Left colon (tissue), 2 donors: ENCODE results near the gene ETHE1. TPM values are rescaled to one million over a fixed set of nuclear protein-coding genes. Genes with fewer than 3 reads are reported as not detected.
"Not testable (repeated sequence)": the region's sequence is repeated elsewhere in the genome, so short reads cannot be mapped to it uniquely, and the experiment has no call there.

Experiments
- ATAC-seq: fragments of 200-7000 bp; cut with Tn5 transposase; one replicate; pipeline ENCODE4 v1.9.1; 2020; ENCODE audit warnings: mild to moderate bottlenecking, moderate library complexity
- DNase-seq, 2 donors: peaks; one replicate each; pipeline ENCODE4 v3.0.0-alpha.2; 2020
- intact Hi-C, 2 donors: fragments of 100-400 bp; cut with DNase I in 1 of 2; cut with micrococcal nuclease in 1 of 2; formaldehyde crosslinking; loops; one replicate each; pipeline versions ENCODE4 v1.11.2 to v1.14.0; 2022; cut with DNase I, micrococcal nuclease
- total RNA-seq, 2 donors: library from RNA; stranded (reverse); fragmentation: NEBNext Ultra II Directional; extraction: Animal tissue kit (Norgen Biotek cat#: 25700); gene quantifications; one replicate each; pipeline ENCODE4 v1.2.1, GENCODE V29; 2021
- donor health status: DM: no; HTN: no; CAD: no.
- donor health status: DM: yes; HTN: yes; CAD: no.

The ETHE1 gene
- total RNA-seq, 2 donors from 2014 or later: 480 to 631 TPM

DNA sequence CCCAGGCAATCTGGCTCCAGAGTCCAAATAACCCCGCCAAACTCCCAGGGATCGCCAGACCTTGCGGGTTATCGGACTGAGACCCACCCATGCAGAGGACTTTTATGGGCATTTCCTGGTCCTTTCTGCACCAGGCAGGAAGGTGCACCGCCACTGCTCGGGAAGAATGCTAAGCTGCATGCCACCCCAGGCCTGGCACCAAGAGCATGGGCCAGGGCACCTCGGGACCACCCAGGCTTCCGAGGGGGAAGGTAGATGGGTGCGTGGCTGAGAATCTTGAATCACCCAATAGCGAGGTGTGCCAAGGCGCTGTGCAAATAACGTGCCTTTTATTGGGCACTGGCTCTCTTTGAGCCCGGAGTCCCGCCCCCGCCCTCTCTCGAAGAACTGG is 5.6 kb upstream of the ETHE1 start:
- DNase-seq (peak; percentile 83), ATAC-seq (peak; percentile 55)
- intact Hi-C loops: no loop called here

DNA sequence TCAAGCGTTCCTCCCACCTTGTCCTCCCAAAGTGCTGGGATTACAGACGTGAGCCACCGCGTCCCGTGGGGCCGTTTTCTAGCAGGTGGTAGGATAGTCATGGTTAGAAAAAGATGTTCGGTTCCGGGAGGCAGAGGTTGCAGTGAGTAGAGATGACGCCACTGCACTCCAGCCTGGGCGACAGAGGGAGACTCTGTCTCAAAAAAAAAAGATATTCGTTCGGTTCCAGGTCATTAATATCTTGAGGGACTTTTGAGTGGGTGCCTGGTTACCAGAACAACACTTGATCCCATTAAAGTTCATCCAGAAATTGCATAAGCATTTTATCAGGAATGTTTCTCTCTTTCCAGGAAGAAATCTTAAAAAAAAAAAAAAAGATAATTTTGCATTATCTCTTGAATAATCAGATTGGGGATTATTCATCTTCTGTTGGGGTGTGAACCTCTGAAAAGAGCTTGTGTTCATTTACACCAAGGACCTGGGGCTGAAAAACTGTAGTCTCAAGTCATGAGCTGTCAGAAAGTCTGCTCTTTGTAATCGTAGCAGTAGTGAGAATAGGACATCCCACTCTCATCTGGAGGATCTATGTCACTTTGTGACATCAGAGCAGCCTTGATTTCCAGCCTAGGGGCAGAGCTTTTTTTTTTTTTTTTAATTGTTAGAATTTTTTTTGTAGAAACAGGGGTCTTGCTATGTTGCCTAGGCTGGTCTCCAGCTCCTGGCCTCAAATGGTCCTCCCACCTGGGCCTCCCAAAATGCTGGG is 1.0 kb upstream of the ETHE1 start:
- peak; percentile 51 to 53 for DNase-seq
- intact Hi-C loops: no loop called here
- no peak for ATAC-seq

DNA sequence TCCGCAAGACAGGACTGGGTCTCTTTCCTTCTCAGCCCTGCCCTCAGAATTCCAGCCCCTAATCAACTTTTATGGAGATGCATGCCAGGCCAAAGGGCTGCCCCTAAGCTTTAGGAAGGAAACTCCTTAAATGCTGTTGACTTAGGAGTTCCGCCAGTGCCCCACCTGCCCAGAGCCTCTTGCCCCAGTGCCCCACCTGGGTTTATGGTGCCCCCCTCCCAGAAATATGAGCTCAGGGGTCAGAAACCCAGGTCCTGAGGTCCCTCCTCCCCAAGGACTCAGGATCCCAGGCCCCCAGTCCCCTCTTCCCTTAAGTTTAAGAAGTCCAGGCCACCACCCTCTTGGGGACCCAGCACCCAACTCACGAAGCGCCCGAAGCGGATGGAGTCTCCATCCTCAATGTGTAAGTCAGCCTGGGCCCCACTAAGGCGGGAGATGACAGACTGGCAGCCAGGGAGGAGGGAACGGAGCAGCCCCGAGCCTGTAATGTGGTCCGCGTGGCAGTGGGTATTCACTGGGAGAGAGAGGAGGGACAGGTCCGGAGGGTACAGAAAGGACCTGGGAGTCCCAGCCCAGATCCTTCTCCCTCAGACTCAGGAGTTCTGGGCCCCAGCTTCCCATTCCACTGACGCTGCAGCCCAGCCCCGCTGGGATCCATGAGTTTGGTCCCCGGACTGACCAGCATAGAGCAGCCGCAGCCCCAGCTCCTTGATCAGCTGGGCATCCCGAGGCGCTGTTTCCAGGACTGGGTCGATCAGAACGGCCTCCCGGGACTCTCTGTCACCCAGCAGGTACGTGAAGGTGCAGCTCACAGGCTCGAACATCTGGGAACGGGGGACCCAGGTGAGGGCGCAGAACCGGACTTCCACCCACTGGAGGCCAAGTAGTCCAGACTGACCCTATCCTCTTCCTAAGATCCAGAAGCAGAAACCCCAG is 897 bp downstream of the ETHE1 start:
- ATAC-seq: peak; percentile 72
- DNase-seq: peak; percentile 79 to 84
- intact Hi-C loops: no loop called here

DNA sequence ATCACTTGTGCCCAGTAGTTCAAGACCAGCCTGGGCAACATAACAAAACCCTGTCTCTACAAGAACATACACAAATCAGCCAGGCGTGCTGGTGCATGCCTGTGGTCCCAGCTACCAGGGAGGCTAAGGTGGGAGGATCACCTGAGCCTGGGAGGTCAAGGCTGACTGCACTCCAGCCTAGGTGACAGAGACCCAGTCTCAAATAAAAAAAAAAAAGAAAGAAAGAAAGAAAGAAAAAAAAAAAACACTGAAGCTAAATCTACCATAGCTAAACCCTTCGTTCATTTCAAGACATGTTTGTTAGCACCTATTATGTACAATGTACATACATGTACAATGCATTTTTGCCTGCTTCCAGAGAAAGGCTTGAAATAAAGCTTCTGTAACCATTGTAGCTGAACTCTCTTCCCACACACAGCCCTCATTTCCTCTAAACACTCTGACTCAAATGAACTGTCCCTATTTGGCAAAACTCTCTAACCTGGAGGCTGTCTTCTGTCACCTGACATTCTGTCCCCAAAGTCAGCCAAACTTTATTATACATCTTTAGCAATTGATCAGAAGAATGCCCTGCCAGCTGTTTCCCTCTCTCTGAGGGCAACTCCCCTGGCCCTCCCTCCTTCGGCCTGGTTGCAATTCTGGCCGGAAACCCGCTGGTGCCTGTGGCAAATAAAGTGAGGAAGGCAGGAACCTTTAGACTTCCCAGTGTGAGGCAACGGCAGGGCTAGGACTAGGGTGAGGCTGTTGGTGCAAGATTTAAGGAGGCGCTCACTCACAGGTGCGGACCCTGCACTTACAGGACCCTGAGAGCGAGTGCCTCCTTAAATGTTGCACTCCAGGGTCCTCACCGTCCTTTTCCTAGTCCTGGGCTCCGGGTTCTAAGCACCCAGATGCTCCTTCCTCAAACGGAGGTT is 1.8 kb downstream of the ETHE1 start:
- peak; percentile 78 to 90 for DNase-seq
- intact Hi-C loops: loop anchor here in 1 of 2 donors (5.0 kb wide), 1 partner anchor 78 kb away; no protein-coding TSS in a partner anchor
- peak; percentile 63 for ATAC-seq

DNA sequence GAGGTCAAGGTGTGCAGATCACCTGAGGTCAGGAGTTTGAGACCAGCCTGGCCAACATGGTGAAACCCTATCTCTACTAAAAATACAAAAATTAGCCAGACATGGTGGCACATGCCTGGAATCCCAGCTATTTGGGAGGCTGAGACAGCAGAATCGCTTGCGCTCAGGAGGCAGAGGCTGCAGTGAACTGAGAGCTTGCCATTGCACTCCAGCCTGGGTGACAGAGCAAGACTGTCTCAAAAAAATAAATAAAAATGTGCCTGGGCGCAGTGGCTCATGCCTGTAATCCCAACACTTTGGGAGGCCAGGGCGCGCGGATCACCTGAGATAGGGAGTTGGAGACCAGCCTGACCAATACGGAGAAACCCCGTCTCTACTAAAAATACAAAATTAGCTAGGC is 3.3 kb downstream of the ETHE1 start:
- not testable (repeated sequence) for DNase-seq, ATAC-seq
- intact Hi-C loops: loop anchor here in 1 of 2 donors (5.0 kb wide), 1 partner anchor 76 kb away; no protein-coding TSS in a partner anchor

DNA sequence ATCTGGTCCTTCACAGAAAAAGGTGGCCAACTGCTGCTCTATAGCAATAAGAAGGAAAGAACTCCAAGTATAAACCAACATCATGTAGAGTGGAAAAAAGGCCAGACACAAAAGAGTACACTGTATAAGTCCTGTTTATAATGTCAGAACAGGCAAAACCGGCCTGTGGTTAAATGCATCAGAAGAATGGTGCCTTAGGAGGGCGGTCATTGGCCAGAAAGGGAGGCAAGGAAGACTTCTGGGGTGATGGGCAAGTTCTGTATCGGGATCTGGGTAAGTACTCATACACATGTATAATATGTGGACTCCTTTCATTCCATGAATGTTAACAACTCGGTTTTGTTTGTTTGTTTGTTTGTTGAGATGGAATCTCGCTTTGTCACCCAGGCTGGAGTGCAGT is 4.1 kb downstream of the ETHE1 start:
- DNase-seq (no peak), ATAC-seq (no peak)
- intact Hi-C loops: loop anchor here in 1 of 2 donors (5.0 kb wide), 1 partner anchor 76 kb away; no protein-coding TSS in a partner anchor

DNA sequence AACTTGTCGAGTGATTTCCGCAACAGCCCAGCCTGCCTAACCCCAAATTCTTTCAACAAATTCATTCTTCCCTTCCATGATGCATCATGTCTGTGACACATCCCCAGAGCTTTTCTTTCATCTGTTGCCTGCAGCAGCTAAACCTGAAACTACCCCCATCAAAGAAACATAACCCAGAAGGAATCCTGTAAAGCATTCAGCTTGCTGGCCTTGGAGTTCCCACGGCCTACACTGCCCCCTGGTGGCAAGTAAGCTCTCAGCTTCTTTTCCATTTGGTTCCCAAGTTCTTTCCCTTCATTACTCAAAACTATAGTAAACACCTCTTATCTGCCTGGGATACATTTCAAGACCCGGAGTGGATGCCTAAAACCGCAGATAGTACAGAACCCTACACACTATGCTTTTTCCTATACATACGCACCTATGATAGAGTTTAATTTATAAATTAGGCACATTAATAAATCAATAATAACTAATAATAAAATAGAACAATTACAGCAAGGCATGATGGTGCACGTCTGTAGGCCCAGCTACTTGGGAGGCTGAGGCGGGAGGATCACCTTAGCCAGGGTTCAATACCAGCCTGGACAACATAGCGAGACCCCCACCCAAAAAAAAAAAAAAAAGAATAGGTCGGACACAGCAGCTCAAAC is 7.4 kb downstream of the ETHE1 start:
- peak; percentile 66 for ATAC-seq
- peak; percentile 60 to 85 for DNase-seq
- intact Hi-C loops: loop anchor here (2.0 to 5.0 kb wide), 2 partner anchors 72 to 73 kb away; no protein-coding TSS in a partner anchor

DNA sequence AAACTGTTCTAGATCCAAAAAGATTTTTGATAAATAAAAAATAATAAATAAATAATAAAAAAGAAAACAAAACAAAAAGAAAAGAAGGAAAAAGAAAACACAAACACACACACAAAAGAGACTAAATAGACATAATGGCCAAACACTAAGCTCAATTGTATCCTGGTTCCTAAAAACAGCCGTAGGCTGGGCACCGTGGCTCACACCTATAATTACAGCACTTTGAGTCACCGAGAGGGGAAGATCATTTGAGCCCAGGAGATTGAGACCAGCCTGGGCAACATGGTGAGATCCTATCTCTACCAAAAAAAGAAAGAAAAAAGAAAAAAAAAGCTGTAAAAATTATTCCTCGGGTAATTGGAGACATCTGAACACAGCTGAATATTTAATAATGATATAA is 8.9 kb downstream of the ETHE1 start:
- ATAC-seq (no peak), DNase-seq (no peak)
- intact Hi-C loops: loop anchor here in 1 of 2 donors (2.0 kb wide), 1 partner anchor 71 kb away; no protein-coding TSS in a partner anchor

DNA sequence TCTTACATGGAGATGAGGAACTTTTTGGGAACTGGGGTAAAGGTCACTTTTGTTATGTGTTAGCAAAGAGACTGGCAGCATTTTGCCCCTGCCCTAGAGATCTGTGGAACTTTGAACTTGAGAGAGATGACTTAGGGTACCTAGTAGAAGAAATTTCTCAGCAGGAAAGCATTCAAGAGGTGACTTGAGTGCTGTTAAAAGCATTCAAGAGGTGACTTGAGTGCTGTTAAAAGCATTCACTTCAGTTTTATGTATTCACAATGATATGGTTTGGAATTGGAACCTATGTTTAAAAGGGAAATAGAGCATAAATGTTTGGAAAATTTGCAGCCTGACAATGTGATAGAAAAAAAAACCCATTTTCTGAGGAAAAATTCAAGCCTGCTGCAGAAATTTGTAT is 14.6 kb downstream of the ETHE1 start:
- intact Hi-C loops, DNase-seq: not testable (repeated sequence)

DNA sequence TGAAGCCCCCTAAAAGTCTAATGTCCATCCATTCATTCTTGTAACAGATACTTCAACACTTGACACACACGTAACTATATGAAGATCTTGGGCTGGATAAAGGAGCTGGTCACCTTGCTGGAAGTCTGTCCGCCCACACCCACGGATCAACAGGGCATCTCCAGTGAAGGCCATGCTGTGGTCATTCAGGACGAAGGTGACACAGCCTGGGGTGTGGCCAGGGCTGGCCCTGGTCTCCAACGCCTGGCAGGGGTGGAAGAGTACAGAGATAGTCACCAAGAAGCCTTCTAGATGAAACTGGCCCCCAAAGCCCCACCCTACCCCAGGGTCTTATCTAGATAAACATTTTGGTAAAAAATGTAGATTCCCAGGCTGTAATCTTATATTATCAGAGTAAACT is 15.7 kb downstream of the ETHE1 start:
- ATAC-seq (peak; percentile 69), DNase-seq (no peak)
- intact Hi-C loops: no loop called here

More for the DNA sequence above, 14.6 kb downstream of the ETHE1 start:
- ATAC-seq: not testable (repeated sequence)

DNA sequence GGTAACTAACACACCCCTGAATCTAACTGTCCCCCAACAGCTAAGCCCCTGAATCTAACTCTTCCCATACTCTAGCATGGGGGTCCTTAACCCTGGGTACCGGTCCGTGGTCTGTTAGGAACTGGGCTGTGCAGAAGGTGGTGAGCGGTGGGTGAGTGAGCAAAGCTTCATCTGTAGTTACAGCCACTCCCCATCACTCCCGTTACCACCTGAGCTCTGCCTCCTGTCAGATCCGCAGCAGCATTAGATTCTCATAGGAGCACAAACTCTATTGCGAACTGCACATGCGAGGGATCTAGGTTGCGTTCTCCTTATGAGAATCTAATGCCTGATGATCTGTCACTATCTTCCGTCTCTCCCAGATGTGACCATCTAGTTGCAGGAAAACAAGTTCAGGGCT is 16.3 kb downstream of the ETHE1 start:
- intact Hi-C loops: no loop called here
- DNase-seq (no peak), ATAC-seq (no peak)

DNA sequence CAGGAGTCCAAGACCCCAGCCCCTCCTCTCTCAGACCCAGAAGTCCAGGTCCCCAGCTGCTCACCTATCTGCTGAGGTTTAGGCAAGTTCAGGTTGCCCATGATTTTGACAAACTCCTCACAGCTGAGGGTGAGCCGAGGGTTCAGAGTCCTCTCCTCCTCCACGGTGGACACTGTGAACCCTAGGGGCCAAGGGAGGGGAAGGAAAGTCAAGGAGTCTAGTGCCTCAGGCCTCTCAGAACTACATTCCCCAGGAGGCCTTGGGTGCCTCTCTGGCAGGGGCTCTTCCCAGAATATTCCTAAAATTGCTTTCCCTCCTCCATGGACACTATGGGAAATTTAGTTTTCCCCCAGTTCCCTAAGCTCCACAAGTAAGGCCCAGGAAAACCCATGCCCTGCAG is 19.1 kb downstream of the ETHE1 start:
- ATAC-seq (no peak), DNase-seq (no peak)
- intact Hi-C loops: no loop called here

DNA sequence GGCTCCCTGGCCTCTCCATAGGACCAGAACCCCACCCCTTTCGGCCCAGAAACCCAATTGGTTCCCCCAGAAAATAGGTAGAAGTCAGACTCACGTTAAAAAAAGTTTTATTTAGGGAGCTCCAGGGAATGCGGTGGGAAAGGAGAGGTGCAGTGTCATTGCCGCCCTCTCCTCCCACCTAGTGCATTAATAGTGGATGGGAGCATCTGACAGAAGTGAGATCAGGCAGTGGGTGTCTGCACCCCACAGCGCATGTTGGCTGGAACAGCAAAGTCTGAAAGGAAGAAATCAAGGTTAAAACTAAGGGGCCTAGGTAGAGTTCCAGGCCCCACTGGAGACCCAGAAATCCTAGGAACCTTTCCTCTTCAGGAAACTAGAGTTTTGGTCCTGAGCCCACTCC is 20.4 kb downstream of the ETHE1 start:
- ATAC-seq: no peak
- no peak for DNase-seq
- intact Hi-C loops: no loop called here

DNA sequence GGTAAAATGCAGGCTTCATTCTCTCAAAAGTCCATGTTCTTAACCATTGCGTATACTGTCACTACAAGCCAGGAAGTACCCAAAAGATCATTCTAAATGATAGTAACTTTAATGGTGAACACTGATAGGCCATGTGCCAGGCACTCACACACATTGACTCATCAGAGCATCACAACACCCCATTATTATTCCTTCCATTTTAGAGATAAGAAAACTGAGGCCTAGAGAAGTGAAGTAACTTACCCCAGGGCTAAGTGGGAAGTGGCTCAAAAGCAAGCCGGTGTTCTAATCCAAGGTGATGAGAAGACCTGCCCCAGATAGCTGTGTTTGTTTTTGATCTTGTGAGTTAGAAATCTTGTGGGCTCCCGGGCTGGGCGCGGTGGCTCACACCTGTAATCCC is 21.1 kb downstream of the ETHE1 start:
- ATAC-seq (no peak), DNase-seq (no peak)
- intact Hi-C loops: no loop called here

DNA sequence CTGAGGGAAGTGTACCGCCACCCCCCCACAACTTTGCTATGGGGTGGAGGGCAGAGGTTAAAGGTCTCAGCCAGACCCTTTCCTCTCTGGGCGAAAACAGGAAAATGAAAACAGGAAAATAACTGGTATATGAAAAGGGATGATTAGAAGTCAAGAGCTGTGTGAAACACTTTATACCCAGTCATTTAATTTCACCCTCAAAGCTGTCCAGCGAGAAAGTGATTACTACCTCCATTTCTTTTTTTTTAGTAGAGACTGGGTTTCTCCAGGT is 21.9 kb downstream of the ETHE1 start:
- no peak for ATAC-seq
- intact Hi-C loops: no loop called here
- DNase-seq: no peak

DNA sequence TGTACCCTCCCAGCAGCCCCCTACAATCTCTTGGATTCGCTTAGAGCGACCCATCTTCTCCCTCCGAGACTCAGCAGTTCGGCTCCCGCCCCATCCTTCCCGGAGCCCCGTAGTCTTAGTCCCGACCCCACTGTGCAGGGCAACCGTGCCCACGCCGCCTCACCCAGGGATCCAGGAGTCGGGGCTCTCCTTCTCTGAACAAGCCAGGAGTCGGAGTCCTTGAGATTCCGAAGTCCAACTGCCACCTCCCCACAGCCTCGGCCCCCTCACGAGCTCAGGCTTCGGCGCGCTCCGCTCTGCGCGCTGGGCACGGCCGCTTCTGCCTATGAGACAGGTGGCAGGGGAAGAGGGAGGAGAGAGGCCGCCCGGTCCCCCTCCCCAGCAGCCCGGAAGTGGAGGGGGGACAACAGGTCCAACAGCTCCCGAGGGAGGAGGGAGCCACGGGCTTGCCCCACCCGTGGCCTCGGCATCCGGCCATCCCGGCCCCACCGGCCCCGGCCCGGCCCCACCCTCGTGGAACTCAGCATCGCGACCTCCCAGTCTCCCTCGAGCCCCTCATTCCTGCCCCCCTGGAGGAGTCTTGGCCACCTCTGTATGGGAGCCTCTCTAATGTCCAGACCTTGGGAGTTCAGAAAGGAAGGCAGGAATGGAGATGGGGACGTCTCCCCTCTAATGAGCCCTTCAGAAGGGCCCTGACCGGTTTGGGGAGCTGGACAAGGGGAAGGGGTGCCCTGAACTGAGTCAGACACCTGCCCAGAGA is 22.4 kb downstream of the ETHE1 start, which contains the start of gene PHLDB3:
Gene PHLDB3, minus strand, starts transcription at position 321 of the 760 bp plus-strand sequence. CDS start 628 bp downstream, outside the sequence.
- ATAC-seq: peak; percentile 61
- DNase-seq: peak; percentile 58 to 66
- intact Hi-C loops: no loop called here
